ENCODE results near the gene REEP1.

DNA sequence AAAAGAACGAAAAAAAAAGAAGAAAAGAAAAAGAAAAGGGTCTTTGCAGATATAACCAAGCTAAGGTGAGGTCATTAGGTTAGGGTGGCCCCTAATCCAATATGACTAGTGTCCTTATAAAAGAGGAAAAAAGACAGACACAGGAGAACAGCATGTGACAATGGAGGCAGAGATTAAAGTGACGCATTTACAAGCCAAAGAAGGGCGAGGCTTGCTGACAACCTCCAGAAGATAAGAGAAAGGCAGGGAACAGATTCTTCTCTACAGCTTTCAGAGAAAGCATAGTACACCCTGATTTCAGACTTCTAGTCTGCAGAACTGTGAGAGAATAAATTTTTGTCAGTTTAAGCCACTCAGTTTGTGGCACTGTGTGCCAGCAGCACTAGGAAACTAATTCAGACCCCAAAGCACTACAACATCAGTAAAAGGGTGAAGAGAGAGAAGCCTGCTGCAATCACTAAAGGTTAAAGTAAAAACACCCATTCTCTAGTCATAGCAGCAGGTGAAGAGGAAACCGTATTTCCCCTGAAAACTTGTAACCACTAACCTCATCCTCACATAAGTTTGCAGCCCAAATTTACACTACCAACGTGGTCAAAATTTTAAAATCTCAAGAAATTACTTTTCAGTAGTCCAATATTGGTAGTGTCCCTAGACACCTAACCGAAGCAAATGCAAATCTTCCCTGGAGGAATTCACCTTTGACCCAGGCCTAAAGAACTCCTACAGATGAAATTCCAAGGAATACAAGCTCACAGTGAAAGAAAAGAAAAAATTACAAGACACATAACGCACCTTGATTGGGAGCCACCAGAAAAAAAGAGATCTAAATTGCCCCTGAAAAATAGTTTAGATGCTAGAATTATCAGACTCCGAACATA is 17.5 kb downstream of the REEP1 start:
- TF ChIP-seq REST (IDR thresholded peaks at IDR 0.05) (no peak), CTCF (IDR thresholded peaks at IDR 0.05) (no peak), RCOR1 (IDR thresholded peaks at IDR 0.05; ENCODE audit: low read depth, low read length) (no peak), HDAC2 (IDR thresholded peaks at IDR 0.05) (no peak), POLR2A (IDR thresholded peaks at IDR 0.05; ENCODE audit: low read length) (no peak), MAFK (IDR thresholded peaks at IDR 0.05; ENCODE audit: partially characterized antibody) (no peak), RFX5 (IDR thresholded peaks at IDR 0.05) (no peak), POLR2AphosphoS2 (conservative IDR thresholded peaks at IDR 0.05; ENCODE audit: low read length) (no peak), CEBPB (IDR thresholded peaks at IDR 0.05) (no peak), ATOH8 (CRISPR knock-in tag; IDR thresholded peaks at IDR 0.05; ENCODE audit: low read depth) (no peak)
